WI38 (cell line): ENCODE measurements around the gene CCSER1.

ENCODE experiments used
- H3K4me3 ChIP-seq: 2 replicates; pipeline ENCODE4 v1.5.1; 2011; ENCODE audit warnings: low read depth, mild to moderate bottlenecking, control low read depth, low read length
- CTCF ChIP-seq: IDR thresholded peaks from 2 replicates; pipeline ENCODE4 v1.5.1; 2012; ENCODE audit warnings: low read depth, mild to moderate bottlenecking, control low read depth, low read length

The CCSER1 gene

GRCh38 chr4:91502365-91502764, 1375.2 kb downstream of the CCSER1 start:
- no peak for TF ChIP-seq CTCF

GRCh38 chr4:91513326-91513725, 1386.1 kb downstream of the CCSER1 start:
- TF ChIP-seq CTCF: no peak
- H3K4me3 ChIP-seq: no peak overlapping the region

More at GRCh38 chr4:91502365-91502764, 1375.2 kb downstream of the CCSER1 start:
- no peak overlapping the region for H3K4me3 ChIP-seq

- no peak overlapping the region for H3K4me3 ChIP-seq
- no peak for TF ChIP-seq CTCF
Observed at GRCh38 chr4:91519155-91519554, 1392.0 kb downstream of the CCSER1 start.

GRCh38 chr4:91525621-91526020, 1398.4 kb downstream of the CCSER1 start:
- no peak for TF ChIP-seq CTCF
- no peak overlapping the region for H3K4me3 ChIP-seq

GRCh38 chr4:91527056-91527455, 1399.9 kb downstream of the CCSER1 start:
- TF ChIP-seq CTCF: no peak
- no peak overlapping the region for H3K4me3 ChIP-seq

GRCh38 chr4:91567594-91567993, 1440.4 kb downstream of the CCSER1 start:
- no peak for TF ChIP-seq CTCF
- no peak overlapping the region for H3K4me3 ChIP-seq

- TF ChIP-seq CTCF: no peak
- H3K4me3 ChIP-seq: no peak overlapping the region
Observed at GRCh38 chr4:91577864-91578263, 1450.7 kb downstream of the CCSER1 start.
